B cell (primary cell): Measurements from ENCODE around the gene DLGAP4. TPM values are rescaled to one million over a fixed set of nuclear protein-coding genes. Genes with fewer than 3 reads are reported as not detected.
A peak's percentile ranks its signal among the peaks of the same experiment; 100 is the strongest.

Experiments
- ATAC-seq: fragments of 200-7000 bp; cut with Tn5 transposase; one replicate; pipeline ENCODE4 v1.10.0; 2021; ENCODE audit warnings: low read depth, mild to moderate bottlenecking, moderate number of reproducible peaks, moderate library complexity
- CTCF ChIA-PET: fragments of 350-600 bp; sonication (Branson Sonifier 250); formaldehyde crosslinking; loops from one replicate; lab custom pipeline; 2021; ENCODE audit warnings: antibody characterized with exemption, inconsistent platforms; lab: Charles Lee
- POLR2A ChIA-PET: fragments of 350-600 bp; sonication (Branson Sonifier 250); formaldehyde crosslinking; loops from one replicate; lab custom pipeline; 2021; ENCODE audit warnings: antibody characterized with exemption; lab: Charles Lee
- DNase-seq: peaks from one replicate; pipeline ENCODE4 v3.0.0; 2013
- H2AFZ ChIP-seq: 2 replicates; pipeline ENCODE4 v1.6.1; 2012; ENCODE audit warnings: mild to moderate bottlenecking, low read depth, low read length; ENCODE audit not compliant: insufficient read depth, poor library complexity, severe bottlenecking
- H3K27ac ChIP-seq, 2 donors: 1 replicate in 1 of 2; 2 replicates in 1 of 2; pipeline ENCODE4 v1.5.1; 2012 to 2013; ENCODE audit warnings: low read length in 2 of 2, mild to moderate bottlenecking in 2 of 2, moderate library complexity in 1 of 2
- H3K27me3 ChIP-seq, 4 experiments: fragments of 200-600 bp in 1 of 4; sonication (generic) in 1 of 4; replicated peaks in 1 of 4; 1 replicate in 2 of 4; 2 replicates in 2 of 4; pipeline versions ENCODE4 v1.6.1 to v1.7.0; 2013 to 2016; ENCODE audit warnings: low read length in 3 of 4, mild to moderate bottlenecking in 2 of 4, mixed read lengths in 1 of 4, moderate library complexity in 1 of 4; ENCODE audit not compliant: insufficient read depth in 4 of 4, control insufficient read depth in 3 of 4; ENCODE audit errors: control extremely low read depth in 1 of 4
- H3K36me3 ChIP-seq, 2 experiments: replicated peaks in 1 of 2; 1 replicate in 1 of 2; 2 replicates in 1 of 2; pipeline versions ENCODE4 v1.6.1 to v1.7.1; 2013; ENCODE audit warnings: low read length in 1 of 2; ENCODE audit not compliant: insufficient read depth in 2 of 2, control insufficient read depth in 1 of 2; ENCODE audit errors: control extremely low read depth in 1 of 2, extremely low read depth in 1 of 2
- H3K4me1 ChIP-seq, 2 donors: fragments of 200-600 bp in 1 of 2; sonication (generic) in 1 of 2; 1 replicate in 1 of 2; 2 replicates in 1 of 2; pipeline versions ENCODE4 v1.5.1 to v1.6.1; 2013 to 2017; ENCODE audit warnings: low read length in 2 of 2; ENCODE audit not compliant: control insufficient read depth in 2 of 2, insufficient read depth in 2 of 2
- H3K4me2 ChIP-seq: replicated peaks from 2 replicates; pipeline ENCODE3; 2012; ENCODE audit warnings: mild to moderate bottlenecking, low read depth, low read length; ENCODE audit not compliant: poor library complexity, severe bottlenecking
- H3K4me3 ChIP-seq, 5 experiments: fragments of 200-600 bp in 1 of 5; sonication (generic) in 1 of 5; 1 replicate in 3 of 5; 2 replicates in 2 of 5; pipeline versions ENCODE4 v1.5.1 to v1.7.0; 2011 to 2016; ENCODE audit warnings: low read length in 4 of 5, mild to moderate bottlenecking in 4 of 5, low read depth in 2 of 5, control low read depth in 1 of 5, moderate library complexity in 1 of 5; ENCODE audit not compliant: insufficient read depth in 1 of 5; ENCODE audit errors: control extremely low read depth in 1 of 5, extremely low read depth in 1 of 5
- H3K79me2 ChIP-seq: fragments of 200-600 bp; sonication (generic); one replicate; pipeline ENCODE4 v1.6.0; 2016; ENCODE audit warnings: low read length; ENCODE audit not compliant: control insufficient read depth, insufficient read depth
- H3K9ac ChIP-seq: fragments of 200-600 bp; sonication (generic); 2 replicates; pipeline ENCODE4 v1.6.1; 2017; ENCODE audit warnings: mild to moderate bottlenecking, low read length, moderate library complexity
- H3K9me3 ChIP-seq, 3 donors: one replicate each; pipeline versions ENCODE4 v1.6.1 to v1.7.1; 2013; ENCODE audit warnings: low read length in 2 of 3; ENCODE audit not compliant: control insufficient read depth in 2 of 3, insufficient read depth in 1 of 3; ENCODE audit errors: control extremely low read depth in 1 of 3
- H4K20me1 ChIP-seq: 2 replicates; pipeline ENCODE4 v1.6.0; 2012; ENCODE audit warnings: mild to moderate bottlenecking, low read length; ENCODE audit not compliant: insufficient read depth, control insufficient read depth, poor library complexity, severe bottlenecking
- H3K27ac Mint-ChIP-seq: one replicate; pipeline ENCODE4 v1.8.0; 2021; ENCODE audit warnings: mixed read lengths
- H3K27me3 Mint-ChIP-seq: one replicate; pipeline ENCODE4 v1.8.0; 2021; ENCODE audit warnings: mixed read lengths
- H3K4me1 Mint-ChIP-seq: one replicate; pipeline ENCODE4 v1.8.0; 2021; ENCODE audit warnings: mixed read lengths
- H3K4me3 Mint-ChIP-seq: one replicate; pipeline ENCODE4 v1.8.0; 2021; ENCODE audit warnings: mixed read lengths
- H3K9me3 Mint-ChIP-seq: one replicate; pipeline ENCODE4 v1.8.0; 2022; ENCODE audit warnings: mixed read lengths; ENCODE audit not compliant: insufficient read depth
- CTCF ChIP-seq: fragments of 200-600 bp; IDR thresholded peaks from one replicate; pipeline ENCODE4 v1.8.0; 2022; ENCODE audit warnings: antibody characterized with exemption, mild to moderate bottlenecking
- EZH2 ChIP-seq: IDR thresholded peaks from 2 replicates; pipeline ENCODE4 v1.6.1; 2012; ENCODE audit warnings: borderline replicate concordance, low read depth, mild to moderate bottlenecking, moderate library complexity, low read length; ENCODE audit not compliant: insufficient read depth, poor library complexity, severe bottlenecking
- WGBS: methylation state at CpG from one replicate; pipeline ENCODE4 v1.1.5; 2013; ENCODE audit warnings: missing lambda C conversion rate; ENCODE audit not compliant: insufficient coverage; 5-methylcytosine and 5-hydroxymethylcytosine counted together
- intact Hi-C: fragments of 100-400 bp; cut with micrococcal nuclease; formaldehyde crosslinking; loops from one replicate; pipeline ENCODE4 v1.10.0; 2022
- polyA plus RNA-seq: library from polyadenylated mRNA; depleted of rRNA; stranded (reverse); fragments of >200 nt; gene quantifications from 2 replicates; pipeline ENCODE4 v1.2.3, GENCODE V29; 2012
- total RNA-seq, 2 donors: library from RNA; stranded (reverse); fragments of 120-200 nt in 1 of 2; gene quantifications; 1 replicate in 1 of 2; 2 replicates in 1 of 2; pipeline versions ENCODE4 v1.2.3 to v1.2.4, GENCODE V29; 2013 to 2022

DLGAP4 gene
- total and polyA plus RNA-seq, 2 donors (not counting 1 experiment from before 2014, with no cell fraction given), result 68.8 to 87.8 TPM

- H3K27me3 ChIP-seq, result peaks cover 0 to 12% (median 0%) of the 10 kb centered on the region in 4 experiments
- H3K4me2 ChIP-seq, result no peak overlapping the region
- ChIA-PET CTCF (no interaction called here), POLR2A (no interaction called here)
- no peaks in the 10 kb centered on the region for H3K36me3 ChIP-seq
- H3K4me1 ChIP-seq, result peaks cover 0 to 11% of the 10 kb centered on the region in 2 donors
- H3K9me3 ChIP-seq, result peaks cover 0 to 9% (median 0%) of the 10 kb centered on the region in 3 donors
- Mint-ChIP-seq H3K4me3 (no peak overlapping the region), H3K4me1 (peaks cover 10% of the 10 kb centered on the region), H3K27me3 (peaks cover 4% of the 10 kb centered on the region), H3K27ac (no peak overlapping the region), H3K9me3 (no peaks in the 10 kb centered on the region)
- H3K4me3 ChIP-seq, result no peak overlapping the region
- H2AFZ ChIP-seq, result no peak overlapping the region
- H3K9ac ChIP-seq, result no peak overlapping the region
- no peak for DNase-seq
- WGBS, result 95% methylated on average over 7 of the region's 7 CpGs
- ATAC-seq, result no peak
- TF ChIP-seq EZH2 (no peak), CTCF (no peak)
- H4K20me1 ChIP-seq, result no peaks in the 10 kb centered on the region
- H3K79me2 ChIP-seq, result no peaks in the 10 kb centered on the region
- no peak overlapping the region for H3K27ac ChIP-seq
- intact Hi-C loops, result no loop called here
Measured at GRCh38 chr20:36435124-36435523, 129.0 kb downstream of the DLGAP4 start.

DNA sequence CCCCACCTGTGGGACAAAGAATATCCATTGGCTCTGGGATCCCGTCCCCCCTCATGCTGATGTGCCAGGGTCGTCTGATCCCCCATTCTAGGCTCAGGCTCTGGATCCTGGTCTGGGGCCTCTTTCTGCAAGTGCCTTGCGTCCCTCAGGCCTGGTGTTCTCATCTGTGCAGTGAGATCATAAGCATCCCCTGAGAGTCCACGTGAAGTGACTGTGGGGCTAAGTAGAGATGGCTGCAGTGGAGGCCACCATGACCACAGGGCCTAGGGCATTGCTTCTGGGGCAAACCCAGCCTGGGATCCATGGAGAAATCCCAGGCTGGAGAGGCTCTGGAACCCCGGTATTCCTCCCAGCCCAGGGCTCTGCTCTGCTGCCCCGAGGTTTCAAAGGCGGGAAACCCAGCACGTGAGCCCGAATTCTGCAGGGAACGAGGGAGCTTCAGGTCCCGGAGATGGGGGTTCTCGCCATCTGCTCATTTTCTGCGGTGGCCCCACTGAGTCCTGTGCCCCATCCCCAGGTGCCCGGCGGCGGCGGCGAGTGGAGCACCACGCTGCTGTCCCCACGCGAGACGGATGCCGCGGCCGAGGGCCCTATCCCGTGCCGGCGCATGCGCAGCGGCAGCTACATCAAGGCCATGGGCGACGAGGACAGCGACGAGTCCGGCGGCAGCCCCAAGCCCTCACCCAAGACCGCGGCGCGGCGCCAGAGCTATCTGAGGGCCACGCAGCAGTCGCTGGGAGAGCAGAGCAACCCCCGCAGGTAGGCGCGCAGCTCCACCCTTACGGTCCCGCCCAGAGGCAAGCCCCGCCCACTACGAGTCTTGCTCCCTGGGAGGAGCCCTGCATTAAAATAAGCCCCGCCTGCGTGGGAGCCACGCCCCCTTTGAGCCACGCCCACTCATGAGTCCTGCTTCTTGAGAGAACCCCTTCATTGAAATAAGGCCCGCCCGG lies 129.7 kb downstream of the DLGAP4 start:
- Histone ChIP-seq H3K9me3 (peaks cover 0 to 9% (median 0%) of the 10 kb centered on the region in 3 donors), H3K9ac (peak overlapping the region; percentile 60), H3K79me2 (no peaks in the 10 kb centered on the region), H3K27me3 (peaks cover 0 to 12% (median 0%) of the 10 kb centered on the region in 4 experiments), H3K4me2 (peak overlapping the region; percentile 75), H4K20me1 (no peaks in the 10 kb centered on the region), H3K36me3 (no peaks in the 10 kb centered on the region), H3K4me3 (peak overlapping the region in 4 of 5 experiments; percentile 29 to 54 (median 44)), H2AFZ (peak overlapping the region; percentile 75), H3K27ac (no peak overlapping the region), H3K4me1 (peaks cover 0 to 11% of the 10 kb centered on the region in 2 donors)
- TF ChIP-seq CTCF (no peak), EZH2 (no peak)
- DNase-seq, result peak; percentile 88
- peak; percentile 89 for ATAC-seq
- intact Hi-C loops, result no loop called here
- H3K4me3 Mint-ChIP-seq, result peak overlapping the region; percentile 47
- ChIA-PET POLR2A (no interaction called here), CTCF (no interaction called here)
- peaks cover 4% of the 10 kb centered on the region for H3K27me3 Mint-ChIP-seq
- 35% methylated on average over 56 of the region's 56 CpGs for WGBS
- H3K9me3 Mint-ChIP-seq, result no peaks in the 10 kb centered on the region
- H3K4me1 Mint-ChIP-seq, result peaks cover 10% of the 10 kb centered on the region
- H3K27ac Mint-ChIP-seq, result no peak overlapping the region
